BE2C (cell line): ENCODE data around the gene ZBTB12.

Experiments used
- DNase-seq: peaks from one replicate; pipeline ENCODE4 v3.0.0-alpha.2; 2020
- H3K27me3 ChIP-seq: fragments of 250-450 bp; sonication (Bioruptor Pico); 2 replicates; pipeline ENCODE4 v1.5.1; 2020; ENCODE audit warnings: mild to moderate bottlenecking
- H3K36me3 ChIP-seq: fragments of 250-450 bp; sonication (Bioruptor Pico); 2 replicates; pipeline ENCODE4 v1.5.1; 2020; ENCODE audit warnings: mild to moderate bottlenecking
- H3K4me1 ChIP-seq: fragments of 250-450 bp; sonication (Bioruptor Pico); 2 replicates; pipeline ENCODE4 v1.5.1; 2020
- H3K4me3 ChIP-seq: 2 replicates; pipeline ENCODE4 v1.5.1; 2011; ENCODE audit warnings: low read depth, low read length
- H3K9me3 ChIP-seq: fragments of 250-450 bp; sonication (Bioruptor Pico); 2 replicates; pipeline ENCODE4 v1.5.1; 2020
- TF ChIP-seq, protein P1 (sequence below): IDR thresholded peaks from 2 replicates; pipeline ENCODE4 v1.5.1; 2012; ENCODE audit warnings: mild to moderate bottlenecking, low read depth, low read length

Gene ZBTB12

DNA sequence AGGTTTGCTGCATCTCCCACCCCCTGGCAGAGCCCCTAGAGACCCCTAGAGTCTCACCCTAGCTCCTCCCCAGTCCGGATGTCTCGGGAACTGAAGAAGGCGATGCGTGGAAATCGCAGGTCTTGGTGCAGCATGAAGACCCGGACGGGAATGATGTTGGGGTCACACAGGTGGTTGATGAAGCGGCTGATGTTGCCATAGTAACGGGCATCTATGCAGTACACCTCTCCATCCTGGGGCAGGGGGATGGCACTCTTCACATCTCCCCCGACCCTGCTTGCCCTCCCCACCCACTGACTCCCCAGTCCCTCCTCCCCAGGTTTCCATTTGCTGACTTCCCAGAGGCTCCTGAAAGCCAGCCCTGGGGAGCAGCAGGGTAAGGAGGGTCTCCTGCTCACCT lies 21.3 kb downstream of the ZBTB12 start:
- peaks cover 41% of the 10 kb centered on the region for H3K36me3 ChIP-seq
- DNase-seq, result no peak
- TF ChIP-seq, protein P1, sequence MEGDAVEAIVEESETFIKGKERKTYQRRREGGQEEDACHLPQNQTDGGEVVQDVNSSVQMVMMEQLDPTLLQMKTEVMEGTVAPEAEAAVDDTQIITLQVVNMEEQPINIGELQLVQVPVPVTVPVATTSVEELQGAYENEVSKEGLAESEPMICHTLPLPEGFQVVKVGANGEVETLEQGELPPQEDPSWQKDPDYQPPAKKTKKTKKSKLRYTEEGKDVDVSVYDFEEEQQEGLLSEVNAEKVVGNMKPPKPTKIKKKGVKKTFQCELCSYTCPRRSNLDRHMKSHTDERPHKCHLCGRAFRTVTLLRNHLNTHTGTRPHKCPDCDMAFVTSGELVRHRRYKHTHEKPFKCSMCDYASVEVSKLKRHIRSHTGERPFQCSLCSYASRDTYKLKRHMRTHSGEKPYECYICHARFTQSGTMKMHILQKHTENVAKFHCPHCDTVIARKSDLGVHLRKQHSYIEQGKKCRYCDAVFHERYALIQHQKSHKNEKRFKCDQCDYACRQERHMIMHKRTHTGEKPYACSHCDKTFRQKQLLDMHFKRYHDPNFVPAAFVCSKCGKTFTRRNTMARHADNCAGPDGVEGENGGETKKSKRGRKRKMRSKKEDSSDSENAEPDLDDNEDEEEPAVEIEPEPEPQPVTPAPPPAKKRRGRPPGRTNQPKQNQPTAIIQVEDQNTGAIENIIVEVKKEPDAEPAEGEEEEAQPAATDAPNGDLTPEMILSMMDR, result no peak

DNA sequence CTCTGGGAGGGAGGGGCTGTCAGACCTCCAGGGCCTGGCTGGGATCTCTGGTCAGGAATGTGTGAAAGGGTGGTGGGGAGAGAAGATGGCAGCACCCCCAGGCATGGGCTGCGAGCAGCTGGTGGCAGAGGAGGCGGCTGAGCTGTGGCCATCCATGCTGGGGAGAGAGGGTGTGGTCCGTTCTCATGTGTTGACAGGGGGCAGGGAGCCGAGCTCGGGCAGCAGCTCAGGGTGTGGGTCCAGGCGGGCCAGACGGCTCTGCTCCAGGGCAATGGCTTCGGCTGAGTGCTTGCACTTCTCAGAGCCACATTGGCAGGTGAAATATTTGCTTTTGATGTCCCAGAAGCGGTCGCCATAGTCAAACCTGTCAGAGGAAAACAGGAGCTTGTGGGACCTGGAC lies 22.0 kb downstream of the ZBTB12 start:
- peaks cover 7% of the 10 kb centered on the region for H3K4me1 ChIP-seq
- H3K36me3 ChIP-seq, result peaks cover 41% of the 10 kb centered on the region
- H3K4me3 ChIP-seq, result no peak overlapping the region
- TF ChIP-seq, protein P1, result no peak
- DNase-seq, result no peak
- no peaks in the 10 kb centered on the region for H3K9me3 ChIP-seq
- no peaks in the 10 kb centered on the region for H3K27me3 ChIP-seq

More for the DNA sequence above, 21.3 kb downstream of the ZBTB12 start:
- Histone ChIP-seq H3K9me3 (no peaks in the 10 kb centered on the region), H3K27me3 (no peaks in the 10 kb centered on the region), H3K4me1 (peaks cover 7% of the 10 kb centered on the region), H3K4me3 (no peak overlapping the region)

DNA sequence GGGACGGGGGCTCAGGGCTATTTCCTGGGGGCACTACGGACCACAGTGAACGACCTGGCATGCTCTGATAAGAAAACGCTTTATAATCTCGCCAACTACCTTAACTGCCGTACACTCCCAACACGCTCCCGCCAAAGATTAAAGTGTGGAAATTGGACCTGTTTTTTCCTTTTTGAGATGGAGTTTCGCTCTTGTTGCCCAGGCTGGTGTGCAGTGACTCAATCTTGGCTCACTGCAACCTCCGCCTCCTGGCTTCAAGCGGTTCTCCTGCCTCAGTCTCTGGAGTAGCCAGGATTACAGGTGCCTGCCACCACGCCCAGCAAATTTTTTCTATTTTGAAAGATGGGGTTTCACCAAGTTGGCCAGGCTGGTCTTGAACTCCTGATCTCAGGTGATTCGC lies 22.7 kb downstream of the ZBTB12 start:
- Histone ChIP-seq H3K36me3 (peaks cover 41% of the 10 kb centered on the region), H3K4me3 (no peak overlapping the region), H3K4me1 (peaks cover 7% of the 10 kb centered on the region), H3K9me3 (no peaks in the 10 kb centered on the region), H3K27me3 (no peaks in the 10 kb centered on the region)
- no peak for DNase-seq
- TF ChIP-seq, protein P1, result no peak

DNA sequence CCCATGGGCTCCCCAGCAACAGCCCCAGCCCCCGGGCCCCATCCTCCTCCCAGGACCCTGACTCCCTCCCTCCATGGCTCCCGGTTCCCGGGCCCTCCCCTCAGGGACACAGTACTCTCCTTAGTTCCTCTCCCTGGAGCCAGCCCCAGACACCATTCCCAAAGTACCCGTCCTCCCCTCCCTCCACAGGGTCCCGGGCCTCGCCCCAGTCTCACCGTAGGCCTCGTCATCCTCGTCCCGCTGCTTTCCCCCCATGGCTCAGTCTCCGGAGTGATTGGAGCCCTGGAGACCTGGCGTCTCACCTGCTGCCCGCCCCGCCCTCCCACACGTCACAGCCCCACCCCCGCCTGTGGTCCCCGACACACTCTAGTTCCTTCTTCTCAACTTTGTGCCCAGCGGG lies 23.2 kb downstream of the ZBTB12 start, which contains the start of gene SLC44A4:
Gene SLC44A4, minus strand, starts transcription at position 272 of the 400 bp plus-strand sequence. Its CDS starts 17 bp downstream, at position 255.
- H3K4me1 ChIP-seq, result peaks cover 7% of the 10 kb centered on the region
- H3K4me3 ChIP-seq, result no peak within 1 kb of the TSS
- no peaks in the 10 kb centered on the region for H3K9me3 ChIP-seq
- TF ChIP-seq, protein P1, result no peak
- no peak for DNase-seq
- no peaks in the 10 kb centered on the region for H3K27me3 ChIP-seq
- H3K36me3 ChIP-seq, result peaks cover 40% of the 10 kb centered on the region

DNA sequence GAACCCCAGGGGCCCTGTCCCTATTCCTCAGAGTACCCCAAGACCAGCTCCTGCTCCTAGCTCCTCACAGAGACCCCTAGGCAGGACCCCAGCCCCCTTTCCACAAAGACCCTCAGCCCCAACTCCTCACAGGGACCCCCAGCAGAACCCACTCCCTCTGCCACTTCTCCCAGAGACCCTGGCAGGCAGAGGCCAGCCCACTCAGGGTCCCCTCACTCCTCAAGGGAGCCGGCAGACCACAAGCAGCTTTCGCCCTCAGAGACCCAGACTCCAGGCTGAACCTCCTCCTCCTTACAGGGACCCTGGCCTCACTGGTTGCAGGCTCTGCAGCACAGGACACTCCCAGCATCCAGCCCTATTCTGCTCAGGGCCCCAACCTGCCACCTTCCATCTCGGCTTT lies 23.7 kb downstream of the ZBTB12 start:
- H3K4me1 ChIP-seq, result peaks cover 7% of the 10 kb centered on the region
- H3K36me3 ChIP-seq, result peaks cover 35% of the 10 kb centered on the region
- no peak for DNase-seq
- H3K9me3 ChIP-seq, result no peaks in the 10 kb centered on the region
- H3K27me3 ChIP-seq, result no peaks in the 10 kb centered on the region
- TF ChIP-seq, protein P1, result no peak
- H3K4me3 ChIP-seq, result no peak overlapping the region

DNA sequence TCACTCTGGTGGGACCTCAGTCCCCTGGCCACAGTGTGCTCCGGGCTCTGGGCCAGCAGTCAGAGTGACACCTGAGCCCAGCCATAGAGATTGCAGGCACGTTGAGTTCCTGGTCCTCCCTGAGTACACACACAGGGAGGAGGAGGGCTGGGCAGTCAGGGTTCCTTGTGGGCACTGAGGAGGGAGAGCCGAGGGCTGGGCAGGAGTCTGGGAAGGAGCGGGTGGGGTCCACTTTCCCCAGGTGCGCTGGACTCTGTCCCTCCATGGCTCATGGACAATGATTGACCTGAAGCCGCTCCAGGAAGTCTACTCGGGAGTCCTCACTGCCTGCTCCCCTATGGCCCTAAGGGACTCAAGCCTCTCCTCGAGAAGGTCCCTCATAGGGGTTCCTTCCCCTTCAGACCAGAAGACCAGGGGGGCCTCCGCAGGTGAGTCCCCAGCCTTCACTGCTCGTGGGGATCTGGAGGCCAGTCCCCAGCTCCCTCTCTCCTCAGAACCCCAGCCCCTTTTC lies 24.2 kb downstream of the ZBTB12 start:
- Histone ChIP-seq H3K4me3 (no peak overlapping the region), H3K9me3 (no peaks in the 10 kb centered on the region), H3K36me3 (peaks cover 30% of the 10 kb centered on the region), H3K4me1 (peaks cover 6% of the 10 kb centered on the region), H3K27me3 (no peaks in the 10 kb centered on the region)
- TF ChIP-seq, protein P1, result no peak
- DNase-seq, result no peak
